HG02943 (cell line): ENCODE measurements around the gene WNT3A.
A peak's percentile ranks its signal among the peaks of the same experiment; 100 is the strongest.

Experiments
- ATAC-seq: cut with Tn5 transposase; IDR thresholded peaks from one replicate; pipeline ENCODE4 v1.9.1; 2021; ENCODE audit warnings: mild to moderate bottlenecking, low read depth, moderate library complexity; ENCODE audit not compliant: unreplicated experiment

Gene WNT3A

DNA sequence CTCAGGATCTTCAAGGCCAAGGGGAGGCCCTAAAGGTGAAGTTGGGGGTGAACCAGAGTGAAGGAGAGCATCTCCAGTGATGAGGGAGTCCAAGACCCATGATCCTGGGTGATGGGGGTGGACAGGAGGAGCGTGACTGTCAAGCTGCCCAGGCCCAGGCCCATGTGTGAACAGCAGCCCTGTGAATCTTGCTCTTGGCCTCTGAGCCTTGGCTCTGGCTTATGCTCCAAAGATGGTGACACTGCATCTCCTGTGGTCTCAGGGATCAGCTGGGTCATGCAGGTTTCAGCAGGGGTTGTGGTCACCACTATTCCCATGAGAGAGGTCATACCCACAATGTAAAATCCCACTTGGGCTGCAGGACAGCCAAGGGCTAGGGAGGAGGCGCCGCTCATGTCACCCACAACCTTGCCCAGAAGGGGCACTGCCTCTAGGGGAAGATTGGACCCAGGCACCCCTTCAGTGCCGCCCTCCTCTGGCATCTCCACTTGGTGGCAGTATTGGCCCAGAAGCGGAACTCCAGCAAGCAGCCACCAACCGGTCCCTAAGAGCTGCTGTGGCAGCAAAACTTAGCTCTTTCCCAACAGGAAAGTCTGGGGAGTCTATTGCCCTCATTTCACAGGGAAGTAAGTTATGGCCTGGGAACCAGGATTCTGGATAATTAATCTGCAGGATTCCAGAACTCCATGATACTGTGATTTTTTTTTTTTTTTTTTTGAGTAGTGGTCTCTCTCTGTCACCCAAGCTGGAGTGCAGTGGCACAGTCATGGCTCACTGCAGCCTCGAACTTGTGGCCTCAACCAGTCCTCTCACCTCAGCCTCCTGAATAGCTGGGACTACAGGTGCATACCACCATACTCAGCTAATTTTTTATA lies 7.5 kb upstream of the WNT3A start:
- peak; percentile 76 for ATAC-seq

DNA sequence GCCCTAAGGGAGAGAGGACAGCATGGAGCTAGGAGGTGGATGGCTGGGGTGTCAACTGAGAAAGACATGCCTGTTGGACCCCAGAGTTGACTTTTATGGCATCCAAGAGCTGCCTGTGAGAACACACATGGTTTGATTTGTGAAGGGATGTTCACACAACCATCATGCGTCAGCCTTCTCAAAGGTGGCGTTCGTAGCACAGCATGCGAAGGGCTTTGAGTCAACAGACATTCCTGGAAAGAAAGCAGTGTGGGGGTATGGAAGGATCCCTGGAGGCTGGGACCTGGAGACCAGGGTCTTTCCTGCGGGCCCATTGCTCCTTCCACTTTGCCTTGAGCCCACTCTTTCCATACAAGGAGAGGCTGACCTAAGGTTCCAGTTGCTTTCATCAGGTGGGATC lies 6.4 kb upstream of the WNT3A start:
- ATAC-seq = no peak

DNA sequence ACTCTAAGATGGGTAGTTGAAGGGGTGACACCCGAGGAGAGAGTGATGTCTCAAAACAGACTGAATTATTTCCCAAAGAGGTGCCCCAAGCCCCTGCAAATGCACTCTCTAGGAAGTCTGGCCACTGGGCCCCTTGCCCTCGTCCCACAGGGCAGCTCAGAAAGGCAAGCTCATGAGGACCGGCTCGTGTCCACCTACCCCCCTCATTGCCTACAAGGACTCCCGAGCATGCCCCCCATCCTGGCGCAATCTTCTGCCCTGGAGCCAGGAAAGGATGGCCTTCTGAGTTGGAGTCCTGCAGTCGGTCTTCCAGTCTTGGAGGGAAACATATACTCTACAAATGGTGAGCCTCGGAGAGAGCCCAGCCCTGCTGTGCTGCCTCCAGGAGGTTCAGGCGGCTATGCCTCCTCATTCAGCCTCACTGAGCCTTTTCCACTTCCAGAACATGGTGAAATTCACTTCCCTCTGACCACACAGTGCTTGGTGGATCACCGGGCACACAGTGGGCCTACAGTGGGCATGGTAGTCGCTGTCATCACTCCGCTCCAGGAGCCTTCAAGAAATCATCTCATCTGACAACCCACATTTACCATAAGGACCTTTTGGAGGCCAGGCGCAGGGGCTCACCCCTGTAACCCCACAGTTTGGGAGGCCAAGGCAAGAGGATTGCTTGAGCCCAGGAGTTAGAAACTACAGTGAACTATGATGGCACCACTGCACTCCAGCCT lies 5.8 kb upstream of the WNT3A start:
- ATAC-seq = no peak

DNA sequence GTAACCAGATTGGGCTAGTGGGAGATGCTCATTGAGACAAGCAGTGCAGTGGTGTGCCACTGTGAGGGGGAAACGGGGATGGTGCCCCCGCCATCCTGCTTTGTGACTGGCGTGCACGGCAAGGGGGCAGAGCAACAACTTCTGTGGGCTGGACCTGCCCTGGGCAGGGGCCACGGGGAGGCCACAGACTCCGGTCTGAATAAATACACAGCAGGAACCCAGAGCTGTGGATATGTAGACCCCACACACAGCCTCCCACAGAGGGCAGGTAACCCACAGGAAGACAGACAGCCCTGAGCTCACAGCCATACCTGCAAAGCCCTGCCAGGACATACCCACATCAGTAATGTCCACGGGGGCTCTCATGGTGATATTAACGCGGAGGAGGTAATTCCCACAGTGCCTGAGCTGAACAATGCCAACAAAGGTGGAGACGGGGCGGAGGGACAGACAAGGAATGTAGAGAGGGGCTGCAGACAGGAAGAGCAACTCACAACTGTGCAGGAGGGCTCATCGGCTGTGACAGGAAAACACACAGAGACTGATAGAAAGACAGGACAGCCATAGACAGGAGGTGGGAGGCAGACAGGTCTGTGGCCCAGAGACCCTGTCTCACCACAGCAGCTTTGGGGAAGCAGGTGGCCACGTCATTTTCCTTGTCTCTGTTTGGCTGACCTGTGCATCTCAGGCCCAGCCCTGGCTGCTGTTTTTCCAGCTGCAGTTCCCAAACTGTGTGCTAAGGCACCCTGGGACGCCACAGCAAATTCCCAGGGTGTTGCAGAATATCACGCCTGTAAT lies 4.9 kb upstream of the WNT3A start:
- no peak for ATAC-seq

DNA sequence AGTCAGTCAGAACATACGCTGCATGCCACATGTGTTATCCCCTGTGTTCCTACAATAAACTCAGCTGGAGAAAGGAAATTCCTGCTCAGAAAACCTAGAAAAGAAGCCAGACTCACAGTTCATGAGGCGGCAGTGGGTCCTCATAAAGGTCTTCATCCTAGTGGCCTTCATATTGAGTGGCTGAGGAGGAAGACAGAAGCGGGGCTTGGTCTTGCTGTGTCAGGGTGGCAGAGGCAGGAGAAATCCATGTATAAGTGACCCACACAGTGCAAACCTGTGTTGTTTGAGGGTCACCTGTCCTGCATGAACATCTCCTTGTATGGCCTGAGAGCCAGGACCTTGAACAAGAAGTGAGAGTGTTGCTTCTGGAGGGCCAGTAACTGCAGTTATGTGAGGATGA lies 4.0 kb upstream of the WNT3A start:
- ATAC-seq = no peak

DNA sequence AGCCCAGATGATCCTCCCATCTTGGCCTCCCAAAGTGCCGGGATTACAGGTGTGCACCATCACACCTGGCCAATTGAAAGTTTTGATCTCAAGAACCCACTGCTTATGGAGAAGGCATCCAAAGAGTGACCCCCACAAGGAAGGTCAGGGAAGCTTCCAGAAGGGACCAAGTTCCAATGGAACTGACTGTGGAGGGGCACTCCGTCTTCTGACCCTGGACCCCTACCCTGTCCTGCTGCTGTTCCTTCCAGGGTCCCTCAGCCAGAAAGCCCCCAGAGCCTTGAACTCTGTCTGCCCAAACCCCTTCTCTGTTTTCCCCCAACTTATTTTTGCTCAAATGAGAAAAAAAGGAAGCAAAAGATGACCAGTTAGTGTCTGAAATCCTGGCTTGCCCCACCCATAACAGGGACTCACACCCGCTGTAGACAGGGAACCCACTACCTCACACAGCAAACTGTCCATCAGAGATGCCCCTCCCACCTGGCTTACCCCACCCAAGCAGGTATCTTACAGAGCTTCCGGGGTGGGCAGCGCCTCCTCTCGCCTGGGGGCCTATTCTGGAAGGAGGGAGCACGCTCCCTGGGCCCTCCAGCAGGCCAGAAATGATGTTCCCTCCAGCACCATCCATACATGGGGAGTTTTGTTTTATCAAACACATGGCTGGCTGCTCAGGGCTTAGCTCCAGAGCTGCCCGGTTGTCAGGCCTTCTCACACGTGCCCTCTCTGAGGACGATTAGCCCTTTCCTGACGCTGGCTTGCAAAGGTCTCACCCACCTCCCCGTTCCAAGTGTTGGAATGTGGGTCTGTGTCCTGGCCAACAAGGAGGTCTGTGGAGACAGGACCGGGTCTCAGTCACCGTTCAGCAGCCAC lies 3.1 kb upstream of the WNT3A start:
- no peak for ATAC-seq

DNA sequence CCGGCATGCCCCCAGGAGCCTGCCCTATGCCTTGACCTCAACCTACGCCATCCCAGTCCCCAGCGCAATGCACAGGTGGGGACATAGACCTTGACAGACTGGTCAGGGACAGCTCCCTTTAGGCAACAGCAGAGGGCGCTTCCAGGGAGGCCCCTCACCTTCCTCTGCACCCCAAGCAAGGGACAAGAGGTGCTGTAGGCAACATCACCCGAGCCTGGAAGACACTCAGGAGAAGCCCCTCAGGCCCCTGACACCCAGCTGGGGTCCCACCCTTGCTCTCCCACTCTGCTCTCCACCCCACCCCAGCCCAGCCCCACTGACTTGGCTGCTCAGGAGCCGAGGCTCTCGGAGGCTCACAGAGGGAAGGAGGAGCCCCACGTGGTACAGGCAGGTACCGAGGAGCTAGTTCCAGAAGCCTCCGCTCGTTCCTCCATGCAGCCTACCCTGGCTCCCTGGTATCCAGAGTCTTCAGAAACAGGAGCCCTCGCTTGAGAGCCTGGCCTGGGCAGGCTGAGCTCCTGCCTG lies 2.4 kb upstream of the WNT3A start:
- no peak for ATAC-seq

DNA sequence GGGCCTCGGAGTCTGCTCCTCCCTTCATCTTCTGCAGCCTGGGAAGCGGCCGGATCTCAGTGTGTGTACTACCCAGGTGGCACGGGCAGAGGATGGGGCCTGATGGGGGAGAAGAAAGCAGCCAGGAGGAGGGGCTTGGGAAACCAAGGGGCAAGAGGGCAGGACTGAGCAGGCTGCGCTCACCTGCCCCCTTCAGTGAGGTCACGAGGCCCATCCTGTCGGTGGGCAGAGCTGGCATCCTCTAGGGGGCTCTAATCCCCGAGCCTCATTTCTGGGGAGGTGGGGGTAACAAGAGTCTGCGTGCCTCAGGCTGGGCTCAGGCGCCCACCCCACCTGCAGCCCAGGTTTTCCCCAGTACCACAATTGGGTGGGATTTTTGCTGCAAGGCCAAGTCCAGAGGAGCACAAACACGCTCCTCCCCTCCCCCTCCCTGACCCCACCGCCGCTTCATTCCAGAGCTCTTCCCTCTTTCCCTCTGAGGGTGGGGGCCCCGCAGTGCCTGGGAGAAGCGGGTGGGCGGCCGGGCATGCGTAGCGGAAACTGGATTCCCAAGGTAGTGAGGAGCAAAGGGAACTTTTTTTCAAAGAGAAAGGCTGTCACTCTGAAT lies 1.8 kb upstream of the WNT3A start:
- no peak for ATAC-seq

DNA sequence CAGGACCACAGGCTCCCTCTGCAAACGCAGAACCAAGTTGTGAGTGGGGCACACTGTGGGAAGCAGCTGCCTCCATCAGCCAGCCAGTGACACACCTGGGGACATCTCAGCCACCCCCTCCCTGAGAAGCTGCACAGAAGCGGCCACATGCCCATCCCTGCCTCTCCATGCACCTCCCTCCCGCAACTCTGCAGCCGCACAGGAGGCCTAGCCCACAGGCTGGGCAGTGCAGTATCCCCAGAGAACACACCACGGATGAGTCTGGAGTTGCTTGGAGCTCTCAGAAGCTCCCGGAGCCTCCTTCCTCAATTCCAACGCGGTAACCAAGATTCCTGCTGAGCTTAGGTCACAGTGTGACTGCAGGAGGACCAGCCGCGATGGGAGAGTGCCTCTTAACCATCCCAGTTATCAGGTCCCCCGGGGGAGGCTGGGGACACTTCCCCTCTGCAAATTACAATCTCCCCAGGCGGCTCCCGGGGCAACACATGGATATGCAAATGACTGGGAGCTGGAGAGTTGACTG lies 1.2 kb upstream of the WNT3A start:
- no peak for ATAC-seq

DNA sequence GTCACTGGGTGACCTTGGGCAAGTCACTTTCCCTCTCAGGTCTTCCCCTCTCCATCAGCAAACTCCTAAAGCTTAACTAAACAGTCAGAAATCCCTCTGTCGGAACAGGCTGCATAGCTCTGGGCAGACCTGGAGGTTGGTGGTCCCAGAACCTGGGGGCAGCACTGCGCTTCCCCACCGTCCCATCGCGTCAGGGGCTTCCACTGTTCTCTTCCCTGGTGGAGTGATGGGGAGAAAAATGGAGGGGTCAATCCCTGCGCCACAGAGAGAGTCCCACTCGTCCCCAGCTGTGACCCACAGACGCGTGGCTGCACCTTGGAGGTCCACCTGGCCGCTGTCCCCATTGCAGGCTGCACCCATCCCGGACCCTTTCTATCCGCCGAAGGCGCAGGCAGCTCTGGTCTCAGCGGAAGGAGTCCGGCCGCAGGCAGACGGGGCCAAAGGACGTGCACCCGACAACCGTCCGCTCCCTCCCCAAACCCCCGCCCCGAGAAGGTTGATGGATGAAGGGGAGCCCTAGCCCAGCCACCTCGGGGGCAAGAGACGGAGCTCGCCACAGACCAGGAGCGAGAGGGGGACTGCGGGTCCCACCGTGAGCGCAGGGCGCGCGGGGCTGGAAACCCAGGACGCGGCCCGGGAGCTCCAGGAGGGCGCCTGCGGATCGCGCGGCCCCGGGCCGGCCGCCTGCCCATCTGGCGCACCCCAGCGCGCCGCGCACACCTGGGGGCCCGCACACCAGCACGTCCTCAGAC lies 588 bp upstream of the WNT3A start:
- no peak for ATAC-seq

DNA sequence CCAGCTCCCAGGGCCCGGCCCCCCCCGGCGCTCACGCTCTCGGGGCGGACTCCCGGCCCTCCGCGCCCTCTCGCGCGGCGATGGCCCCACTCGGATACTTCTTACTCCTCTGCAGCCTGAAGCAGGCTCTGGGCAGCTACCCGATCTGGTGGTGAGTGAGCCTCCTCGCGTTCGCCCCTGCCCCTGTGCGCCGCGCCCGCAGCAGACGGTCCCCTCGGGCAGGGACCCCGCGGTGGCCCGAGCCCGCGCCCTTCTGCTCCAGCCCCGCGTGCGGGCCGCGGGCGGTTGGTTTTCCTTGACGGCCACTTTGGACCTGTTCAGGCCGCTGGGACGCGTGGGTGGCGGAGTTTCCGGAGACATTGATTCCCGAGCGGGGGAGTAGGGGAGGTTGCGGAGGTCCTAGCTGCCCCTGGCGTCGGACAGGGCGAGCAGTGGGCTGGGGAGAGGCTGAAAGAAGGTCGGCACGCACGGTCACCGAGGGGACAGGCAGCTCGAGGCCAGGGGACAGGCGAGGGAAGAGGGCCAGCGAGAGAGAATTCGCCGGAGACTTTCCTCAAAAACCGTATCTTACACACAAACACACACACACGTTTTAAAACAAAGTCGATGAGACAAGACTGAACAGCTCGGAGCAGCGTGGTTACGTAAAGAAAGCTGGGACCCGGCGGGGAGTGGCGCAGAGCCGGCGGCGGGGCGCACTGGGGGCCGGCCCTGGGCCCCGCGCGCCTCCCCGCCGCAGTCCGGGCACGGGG lies 427 bp downstream of the WNT3A start:
- no peak for ATAC-seq

DNA sequence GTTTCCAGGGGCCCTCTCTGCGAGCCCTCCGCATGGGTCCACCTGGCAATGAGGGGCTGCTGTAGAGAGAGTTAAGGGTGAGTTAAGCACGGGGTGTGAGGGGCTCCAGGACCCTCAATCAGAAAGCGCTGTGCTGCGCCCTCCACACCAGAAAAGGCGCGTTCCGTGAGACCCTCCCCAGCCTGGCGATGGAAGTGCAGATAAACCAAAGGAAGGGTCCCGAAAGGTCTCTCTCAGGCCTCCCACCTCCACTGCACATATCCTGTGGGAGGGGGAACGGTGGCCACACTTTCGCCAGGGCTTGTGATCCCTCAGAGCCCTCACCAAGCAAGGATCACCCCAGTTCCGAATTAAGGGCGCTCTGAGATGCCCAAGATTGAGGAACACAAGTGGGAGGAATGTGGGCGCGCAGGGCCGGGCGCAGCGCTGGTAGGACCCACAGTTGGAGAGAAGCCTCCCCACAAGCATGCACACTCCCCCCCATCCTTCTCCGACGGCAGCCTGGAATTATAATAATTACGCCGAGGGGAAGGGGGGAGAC lies 1.1 kb downstream of the WNT3A start:
- ATAC-seq = no peak

DNA sequence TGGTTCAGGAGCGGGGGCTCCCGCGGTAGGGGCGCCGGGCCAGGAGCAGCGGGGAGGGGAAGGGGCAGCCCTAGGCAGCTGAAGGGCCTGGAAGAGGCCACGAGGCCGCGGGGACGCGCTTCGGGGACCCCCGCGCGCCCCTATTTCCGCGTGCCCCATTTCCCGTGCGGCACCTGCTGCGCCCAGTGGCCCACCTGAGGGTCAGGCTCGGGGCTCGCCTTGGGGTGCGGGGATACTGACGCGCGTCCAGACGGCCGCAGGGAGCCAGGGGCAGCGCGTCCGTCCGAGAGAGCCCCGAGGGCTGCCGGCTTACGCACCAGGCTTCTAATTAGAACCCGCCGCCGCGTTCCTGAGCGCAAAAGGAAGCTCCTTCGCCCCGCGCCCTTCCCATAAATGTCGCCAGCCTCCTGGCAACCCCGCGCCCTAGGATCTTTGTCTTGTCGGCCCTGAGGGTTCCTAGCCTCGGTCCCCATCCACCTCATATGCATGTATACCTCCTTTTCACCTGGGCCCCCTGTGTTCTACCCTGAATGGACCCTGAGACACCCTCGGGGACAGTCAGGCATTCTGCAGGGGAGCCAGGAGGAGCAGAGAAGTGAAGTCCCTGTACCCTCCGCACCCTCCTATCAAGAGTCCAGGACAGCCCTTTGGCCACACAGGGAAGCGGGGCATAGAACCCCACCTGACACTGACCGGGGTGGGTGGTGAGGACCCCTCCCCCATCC lies 1.8 kb downstream of the WNT3A start:
- ATAC-seq = no peak

DNA sequence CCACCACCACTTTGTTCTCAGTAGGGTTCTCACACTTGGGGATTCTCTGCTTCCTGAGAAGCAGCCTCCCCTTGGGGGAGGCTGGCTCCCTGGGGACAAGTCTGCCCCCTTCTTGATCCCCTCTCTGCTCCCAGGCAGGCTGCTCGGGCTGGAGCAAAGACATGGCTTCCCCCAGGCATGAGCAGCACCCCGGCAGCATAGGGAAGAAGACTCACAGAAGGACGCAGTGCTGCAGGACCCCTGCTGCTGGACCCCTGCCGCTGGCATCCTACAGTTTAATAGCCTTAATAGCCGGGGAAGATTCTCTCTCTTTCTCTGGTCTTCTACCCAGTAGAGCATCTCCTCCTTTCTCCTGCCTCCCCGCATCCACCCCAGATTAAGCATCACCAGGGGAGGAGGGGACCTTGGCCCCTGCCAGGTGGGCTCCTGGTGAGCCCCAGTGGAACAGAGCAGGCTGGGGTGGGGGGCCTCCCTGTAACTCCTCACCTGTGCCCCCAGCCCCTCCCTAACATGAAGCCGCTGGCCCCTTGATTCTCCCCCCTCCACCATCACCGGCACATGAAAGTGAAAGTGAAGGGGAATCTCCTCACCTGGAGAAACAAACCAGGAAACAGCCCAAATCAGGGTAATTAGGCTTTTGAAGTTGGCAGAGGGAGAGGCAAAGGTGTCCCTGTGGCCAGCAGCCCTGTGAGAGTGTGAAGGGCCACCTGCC lies 2.5 kb downstream of the WNT3A start:
- no peak for ATAC-seq

DNA sequence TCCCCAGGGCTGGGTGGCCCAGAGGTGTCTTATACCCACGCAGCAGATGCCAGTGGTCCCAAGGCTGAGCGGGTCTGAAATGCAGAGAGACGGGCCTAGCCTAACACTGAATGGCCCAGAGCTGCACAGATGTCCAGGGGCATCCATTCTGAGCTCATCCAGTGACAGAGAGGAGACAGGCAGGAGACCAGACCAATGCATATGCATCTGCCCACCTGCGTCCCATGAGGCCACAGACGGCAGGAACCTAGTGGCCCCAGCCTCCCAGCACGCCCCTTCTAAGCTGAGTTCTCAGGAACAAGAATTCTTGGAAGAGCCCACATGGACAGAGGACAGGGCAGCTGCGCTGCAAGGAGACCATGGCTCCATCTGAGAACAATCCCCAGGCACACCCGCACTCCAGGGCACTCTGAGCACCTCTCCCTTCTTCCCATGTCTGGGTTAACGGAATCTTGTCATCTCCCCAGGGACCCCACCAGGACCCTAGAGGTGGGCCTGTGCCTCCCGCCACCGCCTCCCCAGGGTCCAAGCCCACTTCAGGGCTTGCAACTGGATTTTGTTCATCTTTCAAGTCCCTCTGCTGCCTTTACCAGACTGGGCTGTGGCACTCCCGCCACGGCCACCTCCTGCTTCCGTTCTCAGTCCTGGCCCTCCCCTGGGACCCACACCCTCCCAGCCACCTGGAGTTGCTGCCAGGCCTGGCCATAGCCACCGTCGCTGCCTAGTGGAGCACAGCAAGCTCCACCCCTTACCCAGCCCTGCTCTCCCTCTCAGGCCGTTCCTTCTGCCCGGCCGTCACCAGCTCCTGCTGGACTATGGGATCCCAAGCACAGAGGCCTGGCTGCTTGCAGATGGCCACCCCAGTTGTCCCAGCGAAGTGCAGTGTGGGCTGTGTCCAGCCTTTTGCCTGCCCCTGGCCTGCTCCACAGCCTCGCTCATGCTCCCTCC lies 3.3 kb downstream of the WNT3A start:
- ATAC-seq = no peak
